22Rv1 (cell line): ENCODE data around the gene MEOX2.

Experiments
- H3K27ac ChIP-seq: fragments of 450-650 bp; 2 replicates; pipeline ENCODE4 v1.5.1; 2017
- ZFX ChIP-seq: fragments of 450-650 bp; IDR thresholded peaks from 2 replicates; pipeline ENCODE4 v1.6.1; 2017; ENCODE audit warnings: antibody characterized with exemption, borderline replicate concordance
- TF ChIP-seq, protein P1 (sequence below): fragments of 450-650 bp; IDR thresholded peaks from 2 replicates; pipeline ENCODE4 v1.5.1; 2017; ENCODE audit warnings: mild to moderate bottlenecking

Gene MEOX2

GRCh38 chr7:15620491-15621185 is 65.8 kb downstream of the MEOX2 start:
- TF ChIP-seq ZFX = no peak
- TF ChIP-seq, protein P1, sequence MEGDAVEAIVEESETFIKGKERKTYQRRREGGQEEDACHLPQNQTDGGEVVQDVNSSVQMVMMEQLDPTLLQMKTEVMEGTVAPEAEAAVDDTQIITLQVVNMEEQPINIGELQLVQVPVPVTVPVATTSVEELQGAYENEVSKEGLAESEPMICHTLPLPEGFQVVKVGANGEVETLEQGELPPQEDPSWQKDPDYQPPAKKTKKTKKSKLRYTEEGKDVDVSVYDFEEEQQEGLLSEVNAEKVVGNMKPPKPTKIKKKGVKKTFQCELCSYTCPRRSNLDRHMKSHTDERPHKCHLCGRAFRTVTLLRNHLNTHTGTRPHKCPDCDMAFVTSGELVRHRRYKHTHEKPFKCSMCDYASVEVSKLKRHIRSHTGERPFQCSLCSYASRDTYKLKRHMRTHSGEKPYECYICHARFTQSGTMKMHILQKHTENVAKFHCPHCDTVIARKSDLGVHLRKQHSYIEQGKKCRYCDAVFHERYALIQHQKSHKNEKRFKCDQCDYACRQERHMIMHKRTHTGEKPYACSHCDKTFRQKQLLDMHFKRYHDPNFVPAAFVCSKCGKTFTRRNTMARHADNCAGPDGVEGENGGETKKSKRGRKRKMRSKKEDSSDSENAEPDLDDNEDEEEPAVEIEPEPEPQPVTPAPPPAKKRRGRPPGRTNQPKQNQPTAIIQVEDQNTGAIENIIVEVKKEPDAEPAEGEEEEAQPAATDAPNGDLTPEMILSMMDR = no peak
- H3K27ac ChIP-seq = no peak overlapping the region

DNA sequence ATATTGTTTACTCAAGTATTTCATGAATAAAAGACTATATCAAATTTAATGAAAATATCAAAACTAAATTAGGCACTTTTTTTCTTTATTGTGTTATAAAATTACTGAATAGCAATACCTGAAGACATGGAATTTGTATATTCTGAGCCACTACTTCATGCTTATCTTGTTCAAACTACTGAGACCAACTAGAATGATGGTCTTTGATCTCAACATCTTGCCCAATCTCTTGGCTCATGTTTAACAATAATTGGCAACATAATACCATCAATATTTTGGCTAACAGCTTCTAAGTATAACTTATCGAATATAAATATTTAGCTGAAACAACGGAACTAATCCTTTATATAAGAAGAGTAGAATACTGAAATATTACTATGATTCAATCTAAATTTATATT is 68.2 kb downstream of the MEOX2 start:
- no peak overlapping the region for H3K27ac ChIP-seq
- TF ChIP-seq, protein P1 = no peak
- TF ChIP-seq ZFX = no peak

DNA sequence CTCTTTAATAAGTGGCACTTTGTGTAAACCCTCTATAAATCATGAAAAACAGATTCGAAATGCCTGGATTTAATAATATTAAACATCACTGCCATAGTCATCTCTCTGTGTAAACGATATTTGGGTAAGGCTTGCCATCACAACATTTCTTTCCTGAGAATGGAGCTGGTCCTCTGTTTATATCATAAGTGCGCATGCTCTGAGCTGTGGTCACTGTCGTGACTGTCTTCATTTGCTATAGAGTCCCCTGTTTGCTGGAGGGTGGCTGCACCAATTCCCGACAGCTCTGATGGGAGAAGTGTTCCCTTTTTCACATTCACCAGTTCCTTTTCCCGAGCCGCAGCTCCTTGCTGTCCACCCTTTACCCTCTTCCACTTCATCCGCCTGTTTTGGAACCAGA is 74.3 kb downstream of the MEOX2 start:
- H3K27ac ChIP-seq = no peak overlapping the region
- TF ChIP-seq ZFX = no peak
- TF ChIP-seq, protein P1 = no peak

GRCh38 chr7:15610503-15610902 is 76.0 kb downstream of the MEOX2 start:
- TF ChIP-seq, protein P1 = no peak
- TF ChIP-seq ZFX = no peak
- no peak overlapping the region for H3K27ac ChIP-seq

DNA sequence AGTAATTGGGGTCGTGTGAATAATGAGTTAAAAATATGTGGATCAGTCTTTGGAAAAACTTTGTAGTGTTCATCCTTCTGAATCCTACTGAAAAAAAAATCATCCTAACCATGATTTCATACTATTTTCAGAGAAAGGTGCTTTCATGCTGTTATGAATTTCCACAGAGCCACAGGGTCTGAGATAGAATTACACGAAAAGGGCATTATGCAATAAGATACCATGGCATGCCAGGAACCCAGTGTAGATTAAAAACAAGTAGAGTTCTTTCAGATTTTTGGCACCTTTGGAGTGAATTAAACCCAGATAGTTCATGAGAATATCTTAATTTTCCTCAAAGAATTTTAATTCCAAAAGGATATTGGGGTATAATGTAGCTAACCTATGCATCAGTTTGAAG is 77.2 kb downstream of the MEOX2 start:
- no peak for TF ChIP-seq ZFX
- TF ChIP-seq, protein P1 = no peak
- H3K27ac ChIP-seq = no peak overlapping the region

DNA sequence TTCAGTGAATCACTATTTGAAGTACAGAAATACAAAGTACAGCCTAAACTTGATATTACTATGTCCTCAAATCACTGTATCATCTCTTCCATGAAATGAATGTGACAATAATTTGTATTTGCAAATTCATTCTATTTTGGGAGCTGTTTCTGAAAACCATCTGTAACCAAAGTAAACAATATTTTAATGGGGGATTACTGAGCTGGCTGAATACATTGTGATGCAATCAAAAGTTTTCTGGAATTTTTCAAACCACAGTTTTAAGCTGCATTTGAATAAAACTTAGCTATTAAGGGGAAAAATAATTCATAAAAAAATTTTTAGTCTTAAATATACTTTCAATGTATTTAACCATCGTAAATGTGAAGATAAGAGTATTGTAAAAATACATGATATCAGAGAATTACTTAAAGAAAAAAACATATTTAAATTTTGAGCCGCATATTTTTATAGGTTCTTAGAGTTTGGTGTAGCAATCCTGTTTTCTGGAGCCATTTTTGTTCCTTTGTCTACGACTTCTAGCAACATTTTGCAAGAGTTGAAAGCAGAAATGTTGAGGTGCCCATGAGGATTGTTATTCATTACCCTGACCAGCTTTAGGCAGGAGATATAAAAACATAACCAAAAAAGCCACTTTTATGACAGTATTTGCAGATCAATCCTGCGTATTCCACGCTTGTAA is 78.8 kb downstream of the MEOX2 start:
- TF ChIP-seq, protein P1 = no peak
- no peak for TF ChIP-seq ZFX

DNA sequence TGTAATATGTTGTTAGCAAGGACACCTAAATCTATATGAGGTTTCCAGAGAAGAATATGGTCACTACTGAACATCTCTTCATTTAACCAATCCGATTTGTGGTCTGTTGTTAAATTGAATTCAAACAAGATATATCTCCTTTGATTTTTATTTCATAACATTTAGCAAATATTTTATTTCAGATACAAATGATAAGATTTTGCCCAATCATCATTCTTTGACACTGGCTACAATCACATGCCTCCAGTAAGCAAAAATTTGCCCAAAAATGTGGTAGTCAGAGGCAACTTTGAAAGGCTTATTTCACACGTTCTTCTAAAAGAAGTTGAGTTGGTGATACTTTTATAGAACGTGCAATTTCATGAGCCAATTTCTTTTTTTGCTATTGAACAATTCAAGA is 79.9 kb downstream of the MEOX2 start:
- TF ChIP-seq ZFX = no peak
- TF ChIP-seq, protein P1 = no peak
- H3K27ac ChIP-seq = no peak overlapping the region

More for the DNA sequence above, 78.8 kb downstream of the MEOX2 start:
- H3K27ac ChIP-seq = no peak overlapping the region
